HG02763 (cell line): ENCODE data around the gene ZCCHC3.

ENCODE experiments used
- ATAC-seq: cut with Tn5 transposase; IDR thresholded peaks from one replicate; pipeline ENCODE4 v1.9.1; 2021; ENCODE audit warnings: mild to moderate bottlenecking, moderate library complexity; ENCODE audit not compliant: unreplicated experiment

The ZCCHC3 gene

GRCh38 chr20:311609-312008 lies 14.2 kb downstream of the ZCCHC3 start:
- ATAC-seq: no peak

DNA sequence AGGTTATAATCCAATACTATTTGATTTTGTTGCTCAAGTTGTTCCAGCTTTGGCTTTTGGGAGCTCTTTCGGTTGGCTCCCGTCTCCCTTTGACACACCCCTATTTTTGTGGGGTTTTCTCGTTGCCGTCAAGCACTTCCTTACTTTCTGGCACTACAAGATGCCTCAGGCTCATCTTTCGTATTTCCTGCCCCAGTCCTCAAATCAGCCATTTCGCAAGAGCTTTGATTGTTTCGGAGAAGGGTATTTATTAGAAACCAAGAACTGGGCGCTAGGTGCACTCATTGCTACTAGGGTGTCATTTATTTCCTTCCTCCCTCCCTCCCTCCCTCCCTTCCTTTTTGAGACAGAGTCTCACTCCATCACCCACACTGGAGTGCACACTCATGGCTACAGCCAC lies 14.7 kb downstream of the ZCCHC3 start:
- no peak for ATAC-seq

DNA sequence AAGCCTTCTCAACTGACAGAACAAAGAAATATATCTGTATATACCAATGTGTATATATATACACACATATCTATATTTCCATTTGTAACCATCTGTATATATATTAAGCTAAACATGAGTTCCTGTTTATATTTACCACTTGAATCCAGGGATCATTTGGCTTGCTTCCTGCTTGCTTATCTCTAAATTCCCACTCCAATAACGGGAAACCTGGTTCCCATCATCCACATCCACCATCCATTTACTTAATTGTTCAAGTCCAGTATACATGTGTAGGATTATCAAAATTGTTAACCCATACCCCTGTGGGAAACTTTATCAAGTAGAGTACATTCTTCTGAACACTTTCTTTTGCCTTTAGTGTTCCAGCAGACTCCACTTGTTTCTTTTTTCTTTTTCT lies 15.5 kb downstream of the ZCCHC3 start:
- no peak for ATAC-seq

- ATAC-seq: no peak
These were observed 16.0 kb downstream of the ZCCHC3 start for GRCh38 chr20:313402-313801.

GRCh38 chr20:313948-314347 lies 16.6 kb downstream of the ZCCHC3 start:
- no peak for ATAC-seq

DNA sequence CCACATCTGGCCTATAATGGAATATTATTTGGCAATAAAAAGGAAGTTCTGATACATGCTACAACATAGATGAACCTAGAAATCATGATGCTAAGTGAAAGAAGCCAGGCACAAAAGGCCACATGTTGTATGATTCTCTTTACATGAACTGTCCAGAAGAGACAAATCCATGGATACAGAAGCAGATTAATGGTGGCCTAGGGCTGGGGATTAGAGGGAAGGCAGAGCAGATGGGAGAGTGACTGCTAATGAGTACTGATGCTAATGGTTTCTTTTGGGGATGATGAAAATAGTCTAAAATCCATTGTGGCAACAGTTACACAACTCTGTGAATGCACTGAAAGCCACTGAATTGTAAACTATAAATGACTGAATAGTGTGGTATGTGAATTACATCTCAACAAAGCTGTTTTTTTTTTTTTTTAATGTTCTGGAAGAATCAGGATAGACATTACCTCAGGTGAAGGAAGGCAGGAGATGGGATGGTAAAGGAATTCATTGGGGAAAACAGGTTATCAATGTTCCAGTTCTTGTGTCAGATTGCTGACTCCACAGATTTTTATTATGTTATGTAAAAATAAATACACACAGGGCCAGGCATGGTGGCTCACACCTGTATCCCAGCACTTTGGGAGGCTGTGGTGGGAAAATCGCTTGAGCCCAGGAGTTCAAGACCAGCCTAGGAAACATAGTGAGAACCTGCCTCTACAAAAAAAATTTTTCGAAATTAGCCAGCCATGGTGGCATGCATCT lies 19.1 kb downstream of the ZCCHC3 start:
- ATAC-seq: no peak

DNA sequence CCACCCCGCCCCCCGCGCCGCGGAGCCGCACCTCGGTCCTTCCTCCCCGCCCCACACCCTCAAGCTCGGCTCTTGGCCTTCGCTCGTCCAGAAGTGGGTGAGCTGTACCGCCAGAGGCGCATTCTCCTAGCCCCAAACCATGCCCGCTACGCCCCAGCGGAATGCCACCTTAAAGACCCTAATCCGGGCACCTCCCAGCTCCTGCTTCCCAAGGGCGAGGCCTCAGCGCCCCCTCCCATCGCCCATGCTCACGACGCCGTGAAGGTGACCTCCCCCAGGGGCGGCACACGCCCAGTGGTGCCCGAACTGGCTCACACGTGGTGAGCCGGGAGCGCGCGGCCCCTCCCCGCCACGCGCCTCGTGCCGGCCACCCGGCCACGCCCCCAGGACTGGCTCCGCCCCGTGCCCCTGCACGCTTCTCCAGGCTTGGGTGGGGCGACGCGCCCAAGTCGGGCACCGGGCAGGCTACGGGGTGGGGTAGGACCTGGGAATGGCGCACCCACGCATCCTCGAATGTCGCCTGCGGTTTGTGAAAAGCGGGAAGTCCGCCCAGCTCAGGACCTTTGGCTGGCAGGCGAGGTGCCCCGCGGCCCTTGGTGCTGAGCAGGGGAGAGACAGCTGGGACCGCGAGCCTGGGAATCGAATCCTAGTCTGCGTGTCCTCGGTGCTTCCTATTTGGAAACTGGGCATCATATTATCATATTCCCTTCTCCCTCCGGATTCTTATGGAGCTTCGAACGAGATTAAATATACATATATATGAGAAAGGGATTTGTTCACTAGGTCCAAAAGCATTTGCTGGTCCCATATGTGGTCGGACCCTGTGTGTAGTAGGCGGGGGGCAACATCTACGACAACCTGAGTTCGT lies 27.0 kb downstream of the ZCCHC3 start:
- peak; percentile 47 for ATAC-seq

GRCh38 chr20:325045-325888 lies 27.9 kb downstream of the ZCCHC3 start, which contains the start of gene SOX12:
TSS of gene SOX12 (plus strand) at chr20:325552. CDS start at chr20:325925, 373 bp downstream.
- peak; percentile 76 for ATAC-seq

DNA sequence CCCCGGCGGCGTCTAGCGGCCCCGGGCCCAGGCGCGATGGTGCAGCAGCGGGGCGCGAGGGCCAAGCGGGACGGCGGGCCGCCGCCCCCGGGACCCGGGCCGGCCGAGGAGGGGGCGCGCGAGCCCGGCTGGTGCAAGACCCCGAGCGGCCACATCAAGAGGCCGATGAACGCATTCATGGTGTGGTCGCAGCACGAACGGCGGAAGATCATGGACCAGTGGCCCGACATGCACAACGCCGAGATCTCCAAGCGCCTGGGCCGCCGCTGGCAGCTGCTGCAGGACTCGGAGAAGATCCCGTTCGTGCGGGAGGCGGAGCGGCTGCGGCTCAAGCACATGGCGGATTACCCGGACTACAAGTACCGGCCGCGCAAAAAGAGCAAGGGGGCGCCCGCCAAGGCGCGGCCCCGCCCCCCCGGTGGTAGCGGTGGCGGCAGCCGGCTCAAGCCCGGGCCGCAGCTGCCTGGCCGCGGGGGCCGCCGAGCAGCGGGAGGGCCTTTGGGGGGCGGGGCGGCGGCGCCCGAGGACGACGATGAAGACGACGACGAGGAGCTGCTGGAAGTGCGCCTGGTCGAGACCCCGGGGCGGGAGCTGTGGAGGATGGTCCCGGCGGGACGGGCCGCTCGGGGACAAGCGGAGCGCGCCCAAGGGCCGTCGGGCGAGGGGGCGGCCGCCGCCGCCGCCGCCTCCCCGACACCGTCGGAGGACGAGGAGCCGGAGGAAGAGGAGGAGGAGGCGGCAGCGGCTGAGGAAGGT lies 28.7 kb downstream of the ZCCHC3 start:
- ATAC-seq: no peak

- no peak for ATAC-seq
These were observed 29.3 kb downstream of the ZCCHC3 start for GRCh38 chr20:326645-327185.

DNA sequence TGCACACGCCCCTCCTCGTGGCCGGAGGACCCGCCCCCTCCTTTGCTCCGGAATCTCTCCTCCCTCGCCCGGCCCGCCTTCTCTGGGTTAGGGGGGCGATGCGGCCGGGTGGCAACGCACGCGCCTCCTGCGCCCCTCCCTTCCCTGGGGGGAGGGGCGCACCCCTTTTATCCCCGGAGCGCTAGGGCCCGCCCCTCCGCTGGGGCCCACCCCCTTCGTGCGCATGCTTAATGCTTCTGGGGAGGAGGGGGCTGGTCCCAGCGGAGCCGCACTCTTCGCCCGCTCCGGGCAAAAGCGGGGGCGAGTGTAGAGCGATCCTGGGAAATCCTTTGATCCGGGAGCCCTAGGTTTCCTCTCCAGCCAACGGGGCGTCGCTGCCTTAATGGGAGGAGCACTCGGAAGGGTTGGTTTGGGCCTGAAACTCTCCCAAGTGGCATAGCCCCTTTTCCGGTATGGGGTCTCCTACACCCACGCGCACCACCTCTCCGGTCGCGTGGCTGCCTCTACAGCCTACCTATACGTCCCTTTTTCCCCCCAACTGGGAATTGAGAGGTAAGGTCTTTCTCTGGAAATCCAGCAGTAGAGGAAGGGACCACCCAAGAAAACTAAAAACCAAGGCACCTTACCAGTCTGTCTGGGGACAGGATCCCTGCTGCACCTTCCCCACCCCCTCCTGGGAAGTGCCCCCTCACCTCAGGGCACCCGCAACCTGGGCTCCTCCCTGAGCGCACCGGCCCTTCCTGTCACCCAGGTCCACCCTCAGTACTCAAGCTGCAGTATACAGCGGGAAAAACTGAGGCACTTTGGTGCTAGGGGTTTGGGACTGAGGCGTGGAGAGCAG lies 30.0 kb downstream of the ZCCHC3 start:
- ATAC-seq: no peak

DNA sequence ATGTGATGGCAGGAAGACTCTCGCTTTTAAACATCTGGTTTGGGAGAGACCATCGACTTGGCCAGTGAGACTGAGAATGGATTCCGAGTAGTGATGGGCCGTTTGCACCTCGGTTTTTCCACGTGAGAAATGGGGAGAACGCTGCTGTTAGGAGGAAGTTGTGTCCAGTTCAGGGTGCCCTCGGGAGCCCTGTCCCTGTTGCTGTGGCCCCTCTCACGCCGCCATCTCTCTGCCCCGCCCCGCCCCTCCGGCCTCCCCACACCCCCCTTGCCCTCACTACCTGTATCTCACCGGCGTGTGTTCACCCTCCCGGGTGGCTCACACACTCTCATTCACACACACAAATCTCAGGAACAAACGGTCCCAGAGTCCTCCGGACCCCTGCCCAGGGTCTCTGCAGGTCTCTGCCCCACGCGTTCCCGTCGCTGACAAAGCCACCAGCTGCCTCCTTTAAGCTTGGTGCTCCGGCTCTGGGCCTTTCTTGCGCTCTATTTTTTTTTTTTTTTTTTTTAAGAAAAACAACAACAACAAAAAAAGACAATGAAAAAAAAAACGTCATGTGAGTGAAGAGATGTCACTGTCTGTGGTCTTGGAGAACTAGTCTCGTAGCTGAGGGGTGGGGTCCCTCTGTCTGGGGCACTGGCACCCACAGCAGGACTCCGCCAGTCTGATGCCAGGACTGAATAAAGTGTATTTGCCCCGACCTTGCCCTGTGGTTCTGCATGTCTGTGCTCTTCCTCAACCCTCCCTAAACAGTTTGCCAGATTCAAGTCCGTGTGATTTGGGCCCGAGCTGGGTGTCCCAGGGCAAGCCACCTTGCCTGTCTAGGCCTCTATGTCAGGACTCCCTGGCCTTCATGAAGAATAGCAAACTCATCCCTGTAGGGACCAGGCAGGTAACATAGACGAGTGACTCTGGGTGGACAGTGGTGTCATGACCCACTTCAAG lies 30.9 kb downstream of the ZCCHC3 start:
- ATAC-seq: no peak

DNA sequence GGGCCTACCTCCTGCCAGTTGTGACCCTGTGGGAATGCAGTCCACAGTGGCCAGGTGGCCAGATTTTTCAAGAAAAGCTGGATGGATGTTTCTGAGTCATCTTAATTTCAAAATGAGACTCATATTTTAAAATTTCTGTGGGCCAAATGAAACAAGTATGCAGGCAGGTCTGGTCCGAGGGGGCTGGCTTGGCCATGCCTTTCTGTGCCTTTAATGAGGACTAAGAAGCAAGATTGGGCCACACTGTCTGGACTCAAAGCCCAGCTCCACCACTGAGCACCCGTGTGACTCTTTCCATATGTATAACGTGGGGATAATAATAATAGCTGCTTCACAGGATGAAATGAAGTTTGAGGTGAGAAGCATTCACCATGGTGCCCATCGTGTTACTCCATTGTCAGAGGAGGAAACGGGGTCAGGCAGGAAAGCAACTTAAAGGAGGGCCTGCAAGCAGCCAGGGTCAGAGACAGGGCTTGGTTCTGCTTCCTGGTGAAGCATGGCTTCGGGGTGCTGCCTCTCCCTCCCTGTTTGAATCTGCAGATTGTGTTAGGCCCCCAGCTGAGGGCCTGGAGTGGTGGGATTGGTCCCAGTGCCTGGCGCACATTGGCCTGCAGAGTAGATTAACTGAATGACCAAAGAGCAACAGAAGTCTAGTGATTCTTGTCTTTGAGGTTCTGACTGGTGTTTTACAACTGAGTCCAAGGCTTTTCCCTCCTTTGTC lies 31.8 kb downstream of the ZCCHC3 start:
- no peak for ATAC-seq

GRCh38 chr20:329851-330232 lies 32.5 kb downstream of the ZCCHC3 start:
- no peak for ATAC-seq

DNA sequence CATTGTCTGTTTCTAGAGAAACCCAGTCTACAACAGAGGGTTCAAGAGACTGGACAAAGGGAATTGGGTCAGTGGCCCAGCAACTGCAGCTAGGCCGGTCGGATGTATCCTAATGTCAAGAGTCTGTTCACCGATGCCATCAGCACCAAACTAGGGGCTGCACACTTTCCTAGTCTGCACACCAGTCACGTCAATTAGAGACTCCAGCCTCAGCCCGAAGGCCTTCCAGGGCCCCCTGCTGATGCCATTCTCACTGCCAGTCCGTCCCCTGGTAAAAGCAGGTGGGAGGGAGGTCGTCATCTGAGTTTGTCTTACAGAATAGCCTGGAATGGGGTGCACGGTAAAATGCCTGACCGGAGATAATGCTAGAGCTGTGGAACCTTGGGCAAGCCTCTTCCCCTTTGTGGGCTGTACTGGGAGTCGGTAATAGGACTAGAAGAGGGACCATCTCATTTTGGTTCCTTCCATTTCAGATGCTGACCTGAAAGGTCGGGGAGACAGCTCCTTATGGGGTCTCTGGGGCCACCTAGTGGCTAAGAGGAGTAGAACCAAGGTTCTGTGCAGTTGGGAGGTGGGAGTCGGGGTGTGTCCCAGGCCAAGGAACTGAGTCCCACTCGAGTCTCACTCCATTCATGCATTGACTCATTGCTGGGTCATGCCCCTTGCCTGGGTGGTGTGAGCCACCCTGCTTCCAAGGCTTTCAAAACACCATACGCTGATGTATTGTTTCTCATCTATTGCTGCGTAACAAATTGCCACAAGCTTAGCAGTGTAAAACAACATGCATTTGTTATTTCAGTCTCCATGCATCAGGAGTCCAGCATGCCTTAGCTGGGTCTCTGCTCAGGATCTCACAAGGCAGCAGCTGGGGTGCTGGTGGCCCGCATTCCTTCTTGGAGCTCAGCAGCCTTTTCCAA lies 33.1 kb downstream of the ZCCHC3 start:
- ATAC-seq: no peak

- no peak for ATAC-seq
These were observed 37.2 kb downstream of the ZCCHC3 start for GRCh38 chr20:334578-334977.
